ENCODE results near the gene GATD1. TPM values are rescaled to one million over a fixed set of nuclear protein-coding genes. Genes with fewer than 3 reads are reported as not detected.

Gene GATD1
- total and polyA plus RNA-seq, 2 donors (not counting 1 experiment from before 2014, with no cell fraction given) = 62.4 to 70.0 TPM

DNA sequence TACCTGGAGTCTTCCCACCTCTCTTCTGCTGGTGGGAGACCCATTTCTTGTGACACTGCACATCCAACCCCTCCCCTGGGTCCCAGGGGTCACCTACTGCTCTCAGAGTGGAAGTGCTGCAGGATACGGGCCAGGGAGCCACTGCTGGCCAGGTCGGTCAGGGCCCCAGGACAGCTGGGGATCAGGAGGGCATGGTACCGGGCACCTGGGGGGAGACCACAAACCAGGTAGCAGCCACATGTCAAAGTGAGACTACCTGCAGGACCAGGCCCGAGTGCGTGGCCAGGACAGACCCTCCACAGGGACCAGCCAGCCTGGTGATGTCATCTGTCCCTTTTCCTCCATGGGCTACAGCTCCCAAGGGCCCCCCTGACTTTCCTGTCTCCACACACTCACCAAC, 3.9 kb downstream of the GATD1 start:
- H3K4me1 Mint-ChIP-seq = peaks cover 11% of the 10 kb centered on the region
- CTCF ChIA-PET = no interaction called here
- POLR2A ChIA-PET = no interaction called here
- no peak overlapping the region for H3K4me3 ChIP-seq (ENCODE audit: control extremely low read depth in 1 of 5, extremely low read depth in 1 of 5, insufficient read depth in 1 of 5, low read depth in 2 of 5, low read length in 4 of 5)
- WGBS (ENCODE audit: insufficient coverage) = 96% methylated on average over 5 of the region's 5 CpGs
- intact Hi-C loops (cut with micrococcal nuclease) = no loop called here
- ATAC-seq (ENCODE audit: low read depth) (no peak), DNase-seq (no peak)
- H3K79me2 ChIP-seq (ENCODE audit: control insufficient read depth, insufficient read depth, low read length) = peaks cover 57% of the 10 kb centered on the region
- H2AFZ ChIP-seq (ENCODE audit: insufficient read depth, low read depth, low read length, poor library complexity, severe bottlenecking) = no peak overlapping the region
- H3K9me3 ChIP-seq (ENCODE audit: control extremely low read depth in 1 of 3, control insufficient read depth in 2 of 3, insufficient read depth in 1 of 3, low read length in 2 of 3) = no peaks in the 10 kb centered on the region
- H3K36me3 ChIP-seq (replicated peaks in 1 of 2; ENCODE audit: control extremely low read depth in 1 of 2, control insufficient read depth in 1 of 2, extremely low read depth in 1 of 2, insufficient read depth in 2 of 2, low read length in 1 of 2) = peaks cover 0 to 26% of the 10 kb centered on the region in 2 experiments
- no peaks in the 10 kb centered on the region for H3K9me3 Mint-ChIP-seq (ENCODE audit: insufficient read depth)
- no peak for TF ChIP-seq CTCF (IDR thresholded peaks at IDR 0.05)
- TF ChIP-seq EZH2 (IDR thresholded peaks at IDR 0.05; ENCODE audit: borderline replicate concordance, insufficient read depth, low read depth, low read length, poor library complexity, severe bottlenecking) = no peak
- H3K27me3 ChIP-seq (replicated peaks in 1 of 4; ENCODE audit: control extremely low read depth in 1 of 4, control insufficient read depth in 3 of 4, insufficient read depth in 4 of 4, low read length in 3 of 4) = no peaks in the 10 kb centered on the region
- no peak overlapping the region for H3K4me2 ChIP-seq (replicated peaks; ENCODE audit: low read depth, low read length, poor library complexity, severe bottlenecking)
- no peaks in the 10 kb centered on the region for H3K27me3 Mint-ChIP-seq
- no peak overlapping the region for H3K4me3 Mint-ChIP-seq
- H3K27ac ChIP-seq (ENCODE audit: low read length in 2 of 2) = no peak overlapping the region
- peaks cover 46% of the 10 kb centered on the region for H4K20me1 ChIP-seq (ENCODE audit: control insufficient read depth, insufficient read depth, low read length, poor library complexity, severe bottlenecking)
- no peak overlapping the region for H3K9ac ChIP-seq (ENCODE audit: low read length)
- H3K4me1 ChIP-seq (ENCODE audit: control insufficient read depth in 2 of 2, insufficient read depth in 2 of 2, low read length in 2 of 2) = peaks cover 12 to 22% of the 10 kb centered on the region in 2 donors
- H3K27ac Mint-ChIP-seq = no peak overlapping the region

- Mint-ChIP-seq H3K9me3 (ENCODE audit: insufficient read depth) (no peaks in the 10 kb centered on the region), H3K4me3 (no peak overlapping the region), H3K27ac (no peak overlapping the region), H3K4me1 (peaks cover 11% of the 10 kb centered on the region), H3K27me3 (no peaks in the 10 kb centered on the region)
- no peak overlapping the region for H3K9ac ChIP-seq (ENCODE audit: low read length)
- ATAC-seq (ENCODE audit: low read depth) (no peak), DNase-seq (peak; percentile 14)
- H3K27me3 ChIP-seq (replicated peaks in 1 of 4; ENCODE audit: control extremely low read depth in 1 of 4, control insufficient read depth in 3 of 4, insufficient read depth in 4 of 4, low read length in 3 of 4) = no peaks in the 10 kb centered on the region
- ChIA-PET CTCF (no interaction called here), POLR2A (no interaction called here)
- H3K9me3 ChIP-seq (ENCODE audit: control extremely low read depth in 1 of 3, control insufficient read depth in 2 of 3, insufficient read depth in 1 of 3, low read length in 2 of 3) = no peaks in the 10 kb centered on the region
- peaks cover 49% of the 10 kb centered on the region for H3K79me2 ChIP-seq (ENCODE audit: control insufficient read depth, insufficient read depth, low read length)
- H3K4me1 ChIP-seq (ENCODE audit: control insufficient read depth in 2 of 2, insufficient read depth in 2 of 2, low read length in 2 of 2) = peaks cover 7 to 16% of the 10 kb centered on the region in 2 donors
- H2AFZ ChIP-seq (ENCODE audit: insufficient read depth, low read depth, low read length, poor library complexity, severe bottlenecking) = no peak overlapping the region
- H3K4me2 ChIP-seq (replicated peaks; ENCODE audit: low read depth, low read length, poor library complexity, severe bottlenecking) = no peak overlapping the region
- intact Hi-C loops (cut with micrococcal nuclease) = no loop called here
- H3K4me3 ChIP-seq (ENCODE audit: control extremely low read depth in 1 of 5, extremely low read depth in 1 of 5, insufficient read depth in 1 of 5, low read depth in 2 of 5, low read length in 4 of 5) = no peak overlapping the region
- H3K27ac ChIP-seq (ENCODE audit: low read length in 2 of 2) = no peak overlapping the region
- H3K36me3 ChIP-seq (replicated peaks in 1 of 2; ENCODE audit: control extremely low read depth in 1 of 2, control insufficient read depth in 1 of 2, extremely low read depth in 1 of 2, insufficient read depth in 2 of 2, low read length in 1 of 2) = peaks cover 0 to 26% of the 10 kb centered on the region in 2 experiments
- WGBS (ENCODE audit: insufficient coverage) = 95% methylated on average over 33 of the region's 34 CpGs
- TF ChIP-seq EZH2 (IDR thresholded peaks at IDR 0.05; ENCODE audit: borderline replicate concordance, insufficient read depth, low read depth, low read length, poor library complexity, severe bottlenecking) = no peak
- TF ChIP-seq CTCF (IDR thresholded peaks at IDR 0.05) = no peak
- peaks cover 42% of the 10 kb centered on the region for H4K20me1 ChIP-seq (ENCODE audit: control insufficient read depth, insufficient read depth, low read length, poor library complexity, severe bottlenecking)
Measured at GRCh38 chr11:772429-773390, 4.6 kb downstream of the GATD1 start.
